ENCODE data around the gene CD1B.

DNA sequence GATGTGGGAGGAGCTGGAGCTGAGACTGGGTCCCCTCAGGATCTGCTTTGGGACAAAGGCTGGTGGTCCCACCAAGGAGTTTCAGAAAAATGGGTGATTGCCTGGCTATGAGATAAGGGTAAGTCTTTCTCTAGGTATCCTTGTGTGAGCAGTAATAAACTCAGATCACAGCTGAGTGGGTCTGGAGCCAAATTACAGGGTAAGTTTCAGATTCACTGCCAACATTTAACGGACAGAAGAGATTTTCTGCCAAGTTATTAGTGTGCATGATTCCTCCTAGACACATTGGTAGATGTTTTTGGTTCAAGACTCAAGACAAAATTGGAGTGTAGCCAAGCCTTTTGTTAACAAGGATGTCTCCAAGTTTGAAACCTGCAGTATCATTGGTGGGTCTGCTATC lies 7.5 kb downstream of the CD1B start:
- TF ChIP-seq, protein P1, sequence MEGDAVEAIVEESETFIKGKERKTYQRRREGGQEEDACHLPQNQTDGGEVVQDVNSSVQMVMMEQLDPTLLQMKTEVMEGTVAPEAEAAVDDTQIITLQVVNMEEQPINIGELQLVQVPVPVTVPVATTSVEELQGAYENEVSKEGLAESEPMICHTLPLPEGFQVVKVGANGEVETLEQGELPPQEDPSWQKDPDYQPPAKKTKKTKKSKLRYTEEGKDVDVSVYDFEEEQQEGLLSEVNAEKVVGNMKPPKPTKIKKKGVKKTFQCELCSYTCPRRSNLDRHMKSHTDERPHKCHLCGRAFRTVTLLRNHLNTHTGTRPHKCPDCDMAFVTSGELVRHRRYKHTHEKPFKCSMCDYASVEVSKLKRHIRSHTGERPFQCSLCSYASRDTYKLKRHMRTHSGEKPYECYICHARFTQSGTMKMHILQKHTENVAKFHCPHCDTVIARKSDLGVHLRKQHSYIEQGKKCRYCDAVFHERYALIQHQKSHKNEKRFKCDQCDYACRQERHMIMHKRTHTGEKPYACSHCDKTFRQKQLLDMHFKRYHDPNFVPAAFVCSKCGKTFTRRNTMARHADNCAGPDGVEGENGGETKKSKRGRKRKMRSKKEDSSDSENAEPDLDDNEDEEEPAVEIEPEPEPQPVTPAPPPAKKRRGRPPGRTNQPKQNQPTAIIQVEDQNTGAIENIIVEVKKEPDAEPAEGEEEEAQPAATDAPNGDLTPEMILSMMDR (conservative IDR thresholded peaks at IDR 0.05; ENCODE audit: low read length): no peak
- no peak for TF ChIP-seq EZH2phosphoT487 (IDR thresholded peaks at IDR 0.05; ENCODE audit: borderline replicate concordance)
